GM12891 (cell line): Measurements from ENCODE around the gene FBXL17.

Source experiments
- POLR2A ChIP-seq: IDR thresholded peaks from 2 replicates; pipeline ENCODE4 v1.6.1; 2011; ENCODE audit warnings: low read depth, low read length, control low read depth
- POLR2AphosphoS5 ChIP-seq: IDR thresholded peaks from 2 replicates; pipeline ENCODE4 v1.6.1; 2011; ENCODE audit warnings: low read depth, low read length, control low read depth
- TAF1 ChIP-seq: IDR thresholded peaks from 2 replicates; pipeline ENCODE4 v1.6.1; 2011; ENCODE audit warnings: low read depth, low read length, control low read depth

GRCh38 chr5:107817436-107817835, 564.5 kb downstream of the FBXL17 start:
- TF ChIP-seq TAF1 (no peak), POLR2AphosphoS5 (no peak), POLR2A (no peak)
